Mesenchymal stem cell (in vitro differentiated cells and primary cell): ENCODE results near the gene WHRN.

ENCODE experiments used
- DNase-seq: peaks from one replicate; pipeline ENCODE4 v3.0.0-alpha.2; 2013
- H2AFZ ChIP-seq: one replicate; pipeline ENCODE4 v1.6.1; 2013; ENCODE audit warnings: low read depth, mild to moderate bottlenecking, control low read depth, inconsistent platforms, low read length, moderate library complexity
- H2AK5ac ChIP-seq: 2 replicates; pipeline ENCODE4 v1.6.1; 2013; ENCODE audit warnings: low read length, moderate library complexity, mild to moderate bottlenecking, inconsistent platforms; ENCODE audit not compliant: severe bottlenecking
- H2BK120ac ChIP-seq: one replicate; pipeline ENCODE4 v1.6.1; 2013; ENCODE audit warnings: low read depth, mild to moderate bottlenecking, inconsistent platforms, low read length, moderate library complexity
- H2BK12ac ChIP-seq, 2 experiments: one replicate each; pipeline ENCODE4 v1.6.1; 2013; ENCODE audit warnings: inconsistent platforms in 2 of 2, low read length in 2 of 2, mild to moderate bottlenecking in 2 of 2, moderate library complexity in 2 of 2, control low read depth in 1 of 2
- H2BK15ac ChIP-seq: one replicate; pipeline ENCODE4 v1.6.1; 2013; ENCODE audit warnings: mild to moderate bottlenecking, low read depth, inconsistent platforms; ENCODE audit not compliant: poor library complexity, severe bottlenecking
- H2BK5ac ChIP-seq: 2 replicates; pipeline ENCODE4 v1.6.1; 2013; ENCODE audit warnings: low read depth, mild to moderate bottlenecking, low read length, control low read depth, inconsistent platforms; ENCODE audit not compliant: poor library complexity, severe bottlenecking
- H3K14ac ChIP-seq, 2 experiments: one replicate each; pipeline ENCODE4 v1.6.1; 2013; ENCODE audit warnings: inconsistent platforms in 2 of 2, low read length in 2 of 2, control low read depth in 1 of 2, mild to moderate bottlenecking in 1 of 2, moderate library complexity in 1 of 2
- H3K18ac ChIP-seq, 2 experiments: one replicate each; pipeline ENCODE4 v1.6.1; 2013; ENCODE audit warnings: inconsistent platforms in 2 of 2, low read length in 2 of 2, control low read depth in 1 of 2, low read depth in 1 of 2, mild to moderate bottlenecking in 1 of 2
- H3K23ac ChIP-seq, 2 experiments: one replicate each; pipeline ENCODE4 v1.6.1; 2013; ENCODE audit warnings: inconsistent platforms in 2 of 2, low read length in 2 of 2, mild to moderate bottlenecking in 2 of 2, moderate library complexity in 2 of 2, control low read depth in 1 of 2
- H3K27ac ChIP-seq: 2 replicates; pipeline ENCODE4 v1.5.1; 2013; ENCODE audit warnings: mild to moderate bottlenecking, moderate library complexity, low read length, control low read depth, inconsistent platforms; ENCODE audit not compliant: poor library complexity, severe bottlenecking
- H3K27me3 ChIP-seq, 2 experiments: 2 replicates each; pipeline versions ENCODE4 v1.6.1 to v1.7.0; 2013; ENCODE audit warnings: low read length in 2 of 2, mild to moderate bottlenecking in 2 of 2, moderate library complexity in 2 of 2, control low read depth in 1 of 2, inconsistent platforms in 1 of 2; ENCODE audit not compliant: control insufficient read depth in 1 of 2, insufficient read depth in 1 of 2
- H3K36me3 ChIP-seq, 2 experiments: 2 replicates each; pipeline versions ENCODE4 v1.6.1 to v1.7.0; 2013; ENCODE audit warnings: low read length in 2 of 2, control low read depth in 1 of 2, inconsistent platforms in 1 of 2, low read depth in 1 of 2, mild to moderate bottlenecking in 1 of 2; ENCODE audit not compliant: insufficient read depth in 2 of 2, control insufficient read depth in 1 of 2
- H3K4ac ChIP-seq, 2 experiments: one replicate each; pipeline ENCODE4 v1.6.1; 2013; ENCODE audit warnings: inconsistent platforms in 2 of 2, low read length in 2 of 2, mild to moderate bottlenecking in 2 of 2, moderate library complexity in 2 of 2, control low read depth in 1 of 2, low read depth in 1 of 2
- H3K4me1 ChIP-seq: 2 replicates; pipeline ENCODE4 v1.6.1; 2013; ENCODE audit warnings: low read depth, low read length, control low read depth; ENCODE audit not compliant: control insufficient read depth, insufficient read depth
- H3K4me2 ChIP-seq: 2 replicates; pipeline ENCODE4 v1.6.1; 2013; ENCODE audit warnings: low read length, mild to moderate bottlenecking, inconsistent platforms; ENCODE audit not compliant: poor library complexity, severe bottlenecking
- H3K4me3 ChIP-seq, 2 experiments: 2 replicates each; pipeline versions ENCODE4 v1.5.1 to v1.7.0; 2013; ENCODE audit warnings: low read length in 2 of 2, mild to moderate bottlenecking in 2 of 2, control low read depth in 1 of 2, low read depth in 1 of 2; ENCODE audit not compliant: insufficient read depth in 1 of 2
- H3K79me1 ChIP-seq: replicated peaks from 2 replicates; pipeline ENCODE4 v1.6.1; 2013; ENCODE audit warnings: mild to moderate bottlenecking, control low read depth, low read length, inconsistent platforms; ENCODE audit not compliant: poor library complexity, severe bottlenecking
- H3K9ac ChIP-seq: 2 replicates; pipeline ENCODE4 v1.7.0; 2013; ENCODE audit warnings: mild to moderate bottlenecking, low read length, moderate library complexity
- H3K9me3 ChIP-seq: 2 replicates; pipeline ENCODE4 v1.7.0; 2013; ENCODE audit warnings: mild to moderate bottlenecking, low read length; ENCODE audit not compliant: control insufficient read depth
- H4K8ac ChIP-seq: one replicate; pipeline ENCODE4 v1.6.1; 2013; ENCODE audit warnings: inconsistent platforms, mild to moderate bottlenecking, low read length, moderate library complexity
- H4K91ac ChIP-seq: one replicate; pipeline ENCODE4 v1.6.1; 2013; ENCODE audit warnings: mild to moderate bottlenecking, low read length, inconsistent platforms
- WGBS: methylation state at CpG from one replicate; pipeline ENCODE4 v1.1.7; 2013; ENCODE audit warnings: mixed read lengths; 5-methylcytosine and 5-hydroxymethylcytosine counted together

WHRN gene

DNA sequence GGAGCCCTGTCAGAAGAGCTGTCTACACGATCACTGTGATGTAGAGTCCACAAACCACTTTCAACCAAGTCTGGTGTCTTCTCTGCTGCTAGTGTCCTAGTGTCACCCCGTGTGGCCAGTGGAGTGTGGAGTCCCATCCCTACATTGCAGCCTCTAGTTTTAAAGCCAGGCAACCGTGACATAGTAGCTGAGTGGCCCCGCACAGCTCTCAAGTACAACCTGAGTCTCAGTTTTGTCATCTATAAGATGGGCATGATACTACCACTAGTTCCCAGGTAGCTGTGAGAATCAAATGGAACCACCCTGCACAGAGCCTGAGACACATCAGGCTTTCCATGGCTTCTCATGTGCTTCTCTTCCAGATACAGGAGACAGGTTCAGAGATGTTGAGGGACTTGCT, 74.3 kb downstream of the WHRN start:
- no peaks in the 10 kb centered on the region for H3K36me3 ChIP-seq
- H3K79me1 ChIP-seq: no peaks in the 10 kb centered on the region
- H2BK15ac ChIP-seq: no peak overlapping the region
- H2BK5ac ChIP-seq: no peak overlapping the region
- H4K91ac ChIP-seq: no peak overlapping the region
- no peak overlapping the region for H3K14ac ChIP-seq
- DNase-seq: no peak
- no peak overlapping the region for H3K4ac ChIP-seq
- H3K18ac ChIP-seq: no peak overlapping the region
- H3K9me3 ChIP-seq: no peaks in the 10 kb centered on the region
- WGBS: 85% methylated on average over 4 of the region's 4 CpGs
- no peak overlapping the region for H3K23ac ChIP-seq
- no peak overlapping the region for H3K4me2 ChIP-seq
- H2AFZ ChIP-seq: no peak overlapping the region
- H3K4me3 ChIP-seq: no peak overlapping the region
- H3K9ac ChIP-seq: no peak overlapping the region
- H2AK5ac ChIP-seq: no peak overlapping the region
- no peak overlapping the region for H3K27ac ChIP-seq
- no peaks in the 10 kb centered on the region for H3K4me1 ChIP-seq
- H3K27me3 ChIP-seq: peaks cover 5 to 49% of the 10 kb centered on the region in 2 experiments
- H4K8ac ChIP-seq: no peak overlapping the region
- H2BK12ac ChIP-seq: no peak overlapping the region
- no peak overlapping the region for H2BK120ac ChIP-seq

GRCh38 chr9:114430457-114430856, 74.8 kb downstream of the WHRN start:
- H3K27me3 ChIP-seq: peaks cover 5 to 50% of the 10 kb centered on the region in 2 experiments
- no peaks in the 10 kb centered on the region for H3K4me1 ChIP-seq
- H3K9ac ChIP-seq: no peak overlapping the region
- no peaks in the 10 kb centered on the region for H3K79me1 ChIP-seq
- no peak overlapping the region for H4K91ac ChIP-seq
- H2BK5ac ChIP-seq: no peak overlapping the region
- no peak overlapping the region for H3K14ac ChIP-seq
- no peak overlapping the region for H2BK120ac ChIP-seq
- no peak overlapping the region for H3K4ac ChIP-seq
- H3K4me3 ChIP-seq: no peak overlapping the region
- no peak for DNase-seq
- no peaks in the 10 kb centered on the region for H3K9me3 ChIP-seq
- no peak overlapping the region for H2BK15ac ChIP-seq
- H3K18ac ChIP-seq: no peak overlapping the region
- H2AK5ac ChIP-seq: no peak overlapping the region
- no peak overlapping the region for H3K23ac ChIP-seq
- no peak overlapping the region for H2AFZ ChIP-seq
- H3K4me2 ChIP-seq: no peak overlapping the region
- 89% methylated on average over 5 of the region's 5 CpGs for WGBS
- H4K8ac ChIP-seq: no peak overlapping the region
- H3K36me3 ChIP-seq: no peaks in the 10 kb centered on the region
- no peak overlapping the region for H2BK12ac ChIP-seq
- H3K27ac ChIP-seq: no peak overlapping the region

GRCh38 chr9:114429488-114429887, 75.8 kb downstream of the WHRN start:
- Histone ChIP-seq H3K4me1 (no peaks in the 10 kb centered on the region), H3K4ac (no peak overlapping the region), H3K4me3 (no peak overlapping the region), H2AFZ (no peak overlapping the region), H3K4me2 (no peak overlapping the region), H3K36me3 (peaks cover 0 to 2% of the 10 kb centered on the region in 2 experiments), H3K9ac (no peak overlapping the region), H2BK5ac (no peak overlapping the region), H3K79me1 (no peaks in the 10 kb centered on the region), H2BK120ac (no peak overlapping the region), H3K14ac (no peak overlapping the region), H4K8ac (no peak overlapping the region), H3K27ac (no peak overlapping the region), H2BK12ac (no peak overlapping the region), H4K91ac (no peak overlapping the region), H2BK15ac (no peak overlapping the region), H3K9me3 (no peaks in the 10 kb centered on the region), H3K23ac (no peak overlapping the region), H3K27me3 (peaks cover 5 to 56% of the 10 kb centered on the region in 2 experiments), H2AK5ac (no peak overlapping the region), H3K18ac (no peak overlapping the region)
- 79% methylated on average over 6 of the region's 6 CpGs for WGBS
- DNase-seq: no peak

GRCh38 chr9:114428466-114428865, 76.8 kb downstream of the WHRN start:
- peaks cover 5 to 56% of the 10 kb centered on the region in 2 experiments for H3K27me3 ChIP-seq
- H3K23ac ChIP-seq: no peak overlapping the region
- DNase-seq: no peak
- no peak overlapping the region for H2AK5ac ChIP-seq
- H2AFZ ChIP-seq: no peak overlapping the region
- no peak overlapping the region for H2BK15ac ChIP-seq
- H3K4me1 ChIP-seq: no peaks in the 10 kb centered on the region
- no peak overlapping the region for H3K4me2 ChIP-seq
- H4K91ac ChIP-seq: no peak overlapping the region
- no peak overlapping the region for H3K4me3 ChIP-seq
- no peak overlapping the region for H2BK5ac ChIP-seq
- H3K36me3 ChIP-seq: peaks cover 0 to 12% of the 10 kb centered on the region in 2 experiments
- H3K4ac ChIP-seq: no peak overlapping the region
- 91% methylated on average over 8 of the region's 8 CpGs for WGBS
- no peak overlapping the region for H2BK120ac ChIP-seq
- H3K18ac ChIP-seq: no peak overlapping the region
- H2BK12ac ChIP-seq: no peak overlapping the region
- H3K79me1 ChIP-seq: no peaks in the 10 kb centered on the region
- H3K14ac ChIP-seq: no peak overlapping the region
- H3K9me3 ChIP-seq: no peaks in the 10 kb centered on the region
- H3K27ac ChIP-seq: no peak overlapping the region
- no peak overlapping the region for H3K9ac ChIP-seq
- H4K8ac ChIP-seq: no peak overlapping the region
